GM06990 (cell line): ENCODE data around the gene BLOC1S1.

Source experiments
- DNase-seq: peaks from one replicate; pipeline ENCODE4 v3.0.0-alpha.2; 2011; ENCODE audit not compliant: insufficient read length; ENCODE audit errors: extremely low read depth
- H3K27me3 ChIP-seq: replicated peaks from 2 replicates; pipeline ENCODE4 v1.6.0; 2011; ENCODE audit warnings: low read length; ENCODE audit not compliant: control insufficient read depth, insufficient read depth
- H3K36me3 ChIP-seq: 2 replicates; pipeline ENCODE4 v1.5.1; 2011; ENCODE audit warnings: low read length; ENCODE audit not compliant: control insufficient read depth, insufficient read depth
- H3K4me3 ChIP-seq: replicated peaks from 2 replicates; pipeline ENCODE4 v1.5.1; 2011; ENCODE audit warnings: low read depth, mild to moderate bottlenecking, control low read depth, low read length
- CTCF ChIP-seq: IDR thresholded peaks from 2 replicates; pipeline ENCODE4 v1.5.1; 2011; ENCODE audit warnings: low read length, control low read depth, mild to moderate bottlenecking, inconsistent platforms; ENCODE audit not compliant: insufficient read depth, poor library complexity, severe bottlenecking

Gene BLOC1S1

GRCh38 chr12:55723516-55724225 lies 7.8 kb downstream of the BLOC1S1 start:
- Histone ChIP-seq H3K4me3 (no peak overlapping the region), H3K36me3 (peaks cover 9% of the 10 kb centered on the region), H3K27me3 (no peaks in the 10 kb centered on the region)
- TF ChIP-seq CTCF, result no peak
- no peak for DNase-seq

GRCh38 chr12:55724226-55724939 lies 8.5 kb downstream of the BLOC1S1 start:
- TF ChIP-seq CTCF, result peak; percentile 75
- no peak for DNase-seq

GRCh38 chr12:55724940-55725309 lies 9.1 kb downstream of the BLOC1S1 start:
- Histone ChIP-seq H3K27me3 (no peaks in the 10 kb centered on the region), H3K36me3 (peaks cover 9% of the 10 kb centered on the region), H3K4me3 (no peak overlapping the region)
- TF ChIP-seq CTCF, result no peak
- no peak for DNase-seq

More at GRCh38 chr12:55724226-55724939, 8.5 kb downstream of the BLOC1S1 start:
- Histone ChIP-seq H3K4me3 (no peak overlapping the region), H3K27me3 (no peaks in the 10 kb centered on the region), H3K36me3 (peaks cover 9% of the 10 kb centered on the region)

- no peak for TF ChIP-seq CTCF
- no peak for DNase-seq
- no peaks in the 10 kb centered on the region for H3K27me3 ChIP-seq
- H3K36me3 ChIP-seq, result peaks cover 9% of the 10 kb centered on the region
- H3K4me3 ChIP-seq, result no peak overlapping the region
These were observed 9.7 kb downstream of the BLOC1S1 start for GRCh38 chr12:55725556-55725955.

GRCh38 chr12:55726971-55727370 lies 11.1 kb downstream of the BLOC1S1 start:
- no peak overlapping the region for H3K4me3 ChIP-seq
- H3K27me3 ChIP-seq, result no peaks in the 10 kb centered on the region
- TF ChIP-seq CTCF, result no peak
- no peak for DNase-seq
- H3K36me3 ChIP-seq, result peaks cover 7% of the 10 kb centered on the region
